ENCODE measurements around the gene DUSP28. TPM values are rescaled to one million over a fixed set of nuclear protein-coding genes. Genes with fewer than 3 reads are reported as not detected.

The DUSP28 gene
- total and polyA plus RNA-seq, 2 of the 13 experiments (the other 11 are each of a cell fraction or from before 2014, with no cell fraction given), result 5.2 to 8.6 TPM

DNA sequence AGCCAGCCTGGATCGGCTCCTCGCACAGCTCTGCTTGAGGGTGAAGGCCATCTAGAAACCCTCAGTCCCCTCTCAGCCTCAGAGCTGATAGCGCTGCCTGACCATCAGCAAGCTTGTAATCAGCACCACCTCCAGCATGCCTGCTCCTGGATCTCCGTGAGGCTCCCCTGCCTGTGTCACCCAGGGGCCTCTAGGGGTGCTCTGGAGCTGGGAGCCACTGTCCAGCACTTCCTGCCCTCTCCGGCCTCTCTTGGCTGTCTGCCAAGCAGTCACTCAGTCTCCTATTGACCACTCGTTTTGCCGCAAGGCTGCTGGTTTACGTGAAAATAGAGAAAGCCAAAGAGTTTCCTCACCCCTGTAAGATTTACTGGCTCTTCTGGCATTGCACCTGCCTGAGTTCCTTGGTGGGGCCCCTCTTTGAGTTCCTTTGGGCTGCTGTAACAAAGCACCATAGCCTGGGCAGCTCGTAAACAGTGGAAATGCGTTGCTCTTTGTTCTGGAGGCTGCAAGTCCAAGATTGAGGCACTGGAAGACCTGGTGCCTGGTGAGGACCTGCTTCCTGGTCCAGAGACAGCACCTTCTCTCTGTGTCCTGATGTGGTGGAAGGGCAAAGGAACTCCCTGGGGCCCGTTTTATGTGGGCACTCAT, 44.3 kb downstream of the DUSP28 start (continued):
- TF ChIP-seq PHF20 (CRISPR knock-in tag; IDR thresholded peaks at IDR 0.05) (peak; percentile 65), DNMT3B (CRISPR knock-in tag; conservative IDR thresholded peaks at IDR 0.05) (0 out of 2 replicates have a peak, but pooled peaks have one; percentile 46), NR3C1 (CRISPR knock-in tag; IDR thresholded peaks at IDR 0.05) (no peak), ZBTB38 (CRISPR knock-in tag; IDR thresholded peaks at IDR 0.05) (no peak; the same call in 1 of the 2 replicates), SMAD1 (CRISPR knock-in tag; IDR thresholded peaks at IDR 0.05; ENCODE audit: borderline replicate concordance, low read depth) (0 out of 2 replicates have a peak, but pooled peaks have one; percentile 13), ZNF367 (CRISPR knock-in tag; IDR thresholded peaks at IDR 0.05; ENCODE audit: borderline replicate concordance) (no peak), ZNF251 (CRISPR knock-in tag; IDR thresholded peaks at IDR 0.05) (no peak), ZNF205 (CRISPR knock-in tag; IDR thresholded peaks at IDR 0.05) (peak; percentile 82), ZNF124 (CRISPR knock-in tag; IDR thresholded peaks at IDR 0.05) (peak; percentile 81; the same call in 1 of the 2 replicates), CBX1 (IDR thresholded peaks at IDR 0.05; ENCODE audit: low read depth) (peak; percentile 26), SOX13 (IDR thresholded peaks at IDR 0.05) (no peak), SOX13 (CRISPR knock-in tag; conservative IDR thresholded peaks at IDR 0.05 in 1 of 2, IDR thresholded peaks at IDR 0.05 in 1 of 2) (peak in 1 of 2 experiments; percentile 69; a peak in 2 of 4 replicates), NFYB (CRISPR knock-in tag; IDR thresholded peaks at IDR 0.05) (peak; percentile 23; the same call in 1 of the 2 replicates), RAD21 (CRISPR knock-in tag; IDR thresholded peaks at IDR 0.05) (peak; percentile 88), KDM1A (CRISPR knock-in tag; IDR thresholded peaks at IDR 0.05) (0 out of 2 replicates have a peak, but pooled peaks have one; percentile 35)
- TF ChIP-seq, protein P1, sequence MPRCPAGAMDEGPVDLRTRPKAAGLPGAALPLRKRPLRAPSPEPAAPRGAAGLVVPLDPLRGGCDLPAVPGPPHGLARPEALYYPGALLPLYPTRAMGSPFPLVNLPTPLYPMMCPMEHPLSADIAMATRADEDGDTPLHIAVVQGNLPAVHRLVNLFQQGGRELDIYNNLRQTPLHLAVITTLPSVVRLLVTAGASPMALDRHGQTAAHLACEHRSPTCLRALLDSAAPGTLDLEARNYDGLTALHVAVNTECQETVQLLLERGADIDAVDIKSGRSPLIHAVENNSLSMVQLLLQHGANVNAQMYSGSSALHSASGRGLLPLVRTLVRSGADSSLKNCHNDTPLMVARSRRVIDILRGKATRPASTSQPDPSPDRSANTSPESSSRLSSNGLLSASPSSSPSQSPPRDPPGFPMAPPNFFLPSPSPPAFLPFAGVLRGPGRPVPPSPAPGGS (CRISPR knock-in tag; IDR thresholded peaks at IDR 0.05), result peak; percentile 23; the same call in 1 of the 2 replicates
- TF ChIP-seq, protein P2, sequence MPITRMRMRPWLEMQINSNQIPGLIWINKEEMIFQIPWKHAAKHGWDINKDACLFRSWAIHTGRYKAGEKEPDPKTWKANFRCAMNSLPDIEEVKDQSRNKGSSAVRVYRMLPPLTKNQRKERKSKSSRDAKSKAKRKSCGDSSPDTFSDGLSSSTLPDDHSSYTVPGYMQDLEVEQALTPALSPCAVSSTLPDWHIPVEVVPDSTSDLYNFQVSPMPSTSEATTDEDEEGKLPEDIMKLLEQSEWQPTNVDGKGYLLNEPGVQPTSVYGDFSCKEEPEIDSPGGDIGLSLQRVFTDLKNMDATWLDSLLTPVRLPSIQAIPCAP (CRISPR knock-in tag; IDR thresholded peaks at IDR 0.05; ENCODE audit: low read depth), result no peak
- TF ChIP-seq, protein P3, sequence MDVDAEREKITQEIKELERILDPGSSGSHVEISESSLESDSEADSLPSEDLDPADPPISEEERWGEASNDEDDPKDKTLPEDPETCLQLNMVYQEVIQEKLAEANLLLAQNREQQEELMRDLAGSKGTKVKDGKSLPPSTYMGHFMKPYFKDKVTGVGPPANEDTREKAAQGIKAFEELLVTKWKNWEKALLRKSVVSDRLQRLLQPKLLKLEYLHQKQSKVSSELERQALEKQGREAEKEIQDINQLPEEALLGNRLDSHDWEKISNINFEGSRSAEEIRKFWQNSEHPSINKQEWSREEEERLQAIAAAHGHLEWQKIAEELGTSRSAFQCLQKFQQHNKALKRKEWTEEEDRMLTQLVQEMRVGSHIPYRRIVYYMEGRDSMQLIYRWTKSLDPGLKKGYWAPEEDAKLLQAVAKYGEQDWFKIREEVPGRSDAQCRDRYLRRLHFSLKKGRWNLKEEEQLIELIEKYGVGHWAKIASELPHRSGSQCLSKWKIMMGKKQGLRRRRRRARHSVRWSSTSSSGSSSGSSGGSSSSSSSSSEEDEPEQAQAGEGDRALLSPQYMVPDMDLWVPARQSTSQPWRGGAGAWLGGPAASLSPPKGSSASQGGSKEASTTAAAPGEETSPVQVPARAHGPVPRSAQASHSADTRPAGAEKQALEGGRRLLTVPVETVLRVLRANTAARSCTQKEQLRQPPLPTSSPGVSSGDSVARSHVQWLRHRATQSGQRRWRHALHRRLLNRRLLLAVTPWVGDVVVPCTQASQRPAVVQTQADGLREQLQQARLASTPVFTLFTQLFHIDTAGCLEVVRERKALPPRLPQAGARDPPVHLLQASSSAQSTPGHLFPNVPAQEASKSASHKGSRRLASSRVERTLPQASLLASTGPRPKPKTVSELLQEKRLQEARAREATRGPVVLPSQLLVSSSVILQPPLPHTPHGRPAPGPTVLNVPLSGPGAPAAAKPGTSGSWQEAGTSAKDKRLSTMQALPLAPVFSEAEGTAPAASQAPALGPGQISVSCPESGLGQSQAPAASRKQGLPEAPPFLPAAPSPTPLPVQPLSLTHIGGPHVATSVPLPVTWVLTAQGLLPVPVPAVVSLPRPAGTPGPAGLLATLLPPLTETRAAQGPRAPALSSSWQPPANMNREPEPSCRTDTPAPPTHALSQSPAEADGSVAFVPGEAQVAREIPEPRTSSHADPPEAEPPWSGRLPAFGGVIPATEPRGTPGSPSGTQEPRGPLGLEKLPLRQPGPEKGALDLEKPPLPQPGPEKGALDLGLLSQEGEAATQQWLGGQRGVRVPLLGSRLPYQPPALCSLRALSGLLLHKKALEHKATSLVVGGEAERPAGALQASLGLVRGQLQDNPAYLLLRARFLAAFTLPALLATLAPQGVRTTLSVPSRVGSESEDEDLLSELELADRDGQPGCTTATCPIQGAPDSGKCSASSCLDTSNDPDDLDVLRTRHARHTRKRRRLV (CRISPR knock-in tag; IDR thresholded peaks at IDR 0.05), result peak; percentile 43; the same call in 1 of the 2 replicates
- TF ChIP-seq, protein P4, sequence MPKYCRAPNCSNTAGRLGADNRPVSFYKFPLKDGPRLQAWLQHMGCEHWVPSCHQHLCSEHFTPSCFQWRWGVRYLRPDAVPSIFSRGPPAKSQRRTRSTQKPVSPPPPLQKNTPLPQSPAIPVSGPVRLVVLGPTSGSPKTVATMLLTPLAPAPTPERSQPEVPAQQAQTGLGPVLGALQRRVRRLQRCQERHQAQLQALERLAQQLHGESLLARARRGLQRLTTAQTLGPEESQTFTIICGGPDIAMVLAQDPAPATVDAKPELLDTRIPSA (CRISPR knock-in tag; IDR thresholded peaks at IDR 0.05; ENCODE audit: borderline replicate concordance), result 0 out of 2 replicates have a peak, but pooled peaks have one; percentile 63
- TF ChIP-seq, protein P5, sequence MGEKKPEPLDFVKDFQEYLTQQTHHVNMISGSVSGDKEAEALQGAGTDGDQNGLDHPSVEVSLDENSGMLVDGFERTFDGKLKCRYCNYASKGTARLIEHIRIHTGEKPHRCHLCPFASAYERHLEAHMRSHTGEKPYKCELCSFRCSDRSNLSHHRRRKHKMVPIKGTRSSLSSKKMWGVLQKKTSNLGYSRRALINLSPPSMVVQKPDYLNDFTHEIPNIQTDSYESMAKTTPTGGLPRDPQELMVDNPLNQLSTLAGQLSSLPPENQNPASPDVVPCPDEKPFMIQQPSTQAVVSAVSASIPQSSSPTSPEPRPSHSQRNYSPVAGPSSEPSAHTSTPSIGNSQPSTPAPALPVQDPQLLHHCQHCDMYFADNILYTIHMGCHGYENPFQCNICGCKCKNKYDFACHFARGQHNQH (CRISPR knock-in tag; IDR thresholded peaks at IDR 0.05), result peak; percentile 91
